Osteoblast (primary cell): ENCODE measurements around the gene ARHGAP15. TPM values are rescaled to one million over a fixed set of nuclear protein-coding genes. Genes with fewer than 3 reads are reported as not detected.

Experiments
- DNase-seq: peaks from one replicate; pipeline ENCODE4 v3.0.0; 2011; ENCODE audit warnings: low spot score, mixed read lengths; ENCODE audit not compliant: insufficient read length; ENCODE audit errors: missing footprints
- H2AFZ ChIP-seq: 2 replicates; pipeline ENCODE4 v1.6.0; 2011; ENCODE audit warnings: mild to moderate bottlenecking, low read length
- H3K27ac ChIP-seq: 2 replicates; pipeline ENCODE4 v1.5.1; 2011; ENCODE audit warnings: mild to moderate bottlenecking, low read depth, low read length, moderate library complexity
- H3K27me3 ChIP-seq: 2 replicates; pipeline ENCODE4 v1.6.0; 2012; ENCODE audit warnings: mild to moderate bottlenecking, control low read depth, inconsistent platforms, low read length, moderate library complexity; ENCODE audit not compliant: insufficient read depth
- H3K36me3 ChIP-seq: 2 replicates; pipeline ENCODE4 v1.5.1; 2011; ENCODE audit warnings: mild to moderate bottlenecking, low read length, control low read depth, moderate library complexity; ENCODE audit not compliant: insufficient read depth
- H3K4me1 ChIP-seq: 2 replicates; pipeline ENCODE4 v1.5.1; 2011; ENCODE audit warnings: mild to moderate bottlenecking, low read length, control low read depth, moderate library complexity; ENCODE audit not compliant: insufficient read depth
- H3K4me2 ChIP-seq: 2 replicates; pipeline ENCODE4 v1.6.0; 2011; ENCODE audit warnings: mild to moderate bottlenecking, low read length; ENCODE audit not compliant: insufficient read depth
- H3K4me3 ChIP-seq: fragments of 200-600 bp; sonication (generic); 3 replicates; pipeline ENCODE4 v1.5.1; 2012; ENCODE audit warnings: mild to moderate bottlenecking, low read length, inconsistent platforms; ENCODE audit not compliant: insufficient read depth
- H3K79me2 ChIP-seq: 2 replicates; pipeline ENCODE4 v1.6.0; 2012; ENCODE audit warnings: mild to moderate bottlenecking, low read length, control low read depth, inconsistent platforms; ENCODE audit not compliant: insufficient read depth
- H3K9me3 ChIP-seq: 2 replicates; pipeline ENCODE4 v1.5.1; 2011; ENCODE audit warnings: low read depth, low read length, control low read depth
- H4K20me1 ChIP-seq: 2 replicates; pipeline ENCODE4 v1.6.0; 2012; ENCODE audit warnings: mild to moderate bottlenecking, low read length, control low read depth; ENCODE audit not compliant: insufficient read depth
- total RNA-seq: library from RNA; depleted of rRNA; stranded (reverse); fragments of >200 nt; gene quantifications from 2 replicates; pipeline ENCODE4 v1.2.3, GENCODE V29; 2012
- TF ChIP-seq, protein P1 (sequence below): IDR thresholded peaks from 2 replicates; pipeline ENCODE4 v1.5.1; 2011; ENCODE audit warnings: mild to moderate bottlenecking, low read depth, low read length, moderate library complexity; ENCODE audit errors: extremely low read depth

ARHGAP15 gene
- total RNA-seq, 1 donor = 2.2 TPM

DNA sequence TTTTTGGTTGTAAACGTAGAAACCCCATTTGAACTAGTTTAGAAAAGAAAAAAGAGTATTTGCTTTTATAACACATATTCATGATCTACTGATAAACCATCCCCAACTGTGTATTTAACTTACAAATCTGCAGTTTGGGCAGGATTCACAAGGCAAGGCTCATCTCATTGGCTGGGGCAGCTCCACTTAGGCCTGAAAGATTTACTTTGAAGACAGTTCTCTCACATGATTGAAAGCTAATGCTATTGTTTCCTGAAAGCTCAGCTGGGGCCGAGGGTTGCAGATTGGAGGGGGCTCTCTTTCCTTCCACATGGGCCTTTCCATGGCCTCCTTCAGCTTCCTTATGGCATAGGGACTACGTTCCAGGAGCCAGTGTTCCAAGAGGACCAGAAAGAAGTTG is 47.4 kb downstream of the ARHGAP15 start:
- DNase-seq = no peak
- Histone ChIP-seq H3K4me3 (no peak overlapping the region), H3K4me2 (no peak overlapping the region), H3K27ac (no peak overlapping the region), H3K4me1 (no peaks in the 10 kb centered on the region), H3K79me2 (no peaks in the 10 kb centered on the region), H2AFZ (peak overlapping the region; percentile 13), H4K20me1 (no peaks in the 10 kb centered on the region), H3K27me3 (no peaks in the 10 kb centered on the region), H3K36me3 (no peaks in the 10 kb centered on the region), H3K9me3 (no peaks in the 10 kb centered on the region)
- TF ChIP-seq, protein P1, sequence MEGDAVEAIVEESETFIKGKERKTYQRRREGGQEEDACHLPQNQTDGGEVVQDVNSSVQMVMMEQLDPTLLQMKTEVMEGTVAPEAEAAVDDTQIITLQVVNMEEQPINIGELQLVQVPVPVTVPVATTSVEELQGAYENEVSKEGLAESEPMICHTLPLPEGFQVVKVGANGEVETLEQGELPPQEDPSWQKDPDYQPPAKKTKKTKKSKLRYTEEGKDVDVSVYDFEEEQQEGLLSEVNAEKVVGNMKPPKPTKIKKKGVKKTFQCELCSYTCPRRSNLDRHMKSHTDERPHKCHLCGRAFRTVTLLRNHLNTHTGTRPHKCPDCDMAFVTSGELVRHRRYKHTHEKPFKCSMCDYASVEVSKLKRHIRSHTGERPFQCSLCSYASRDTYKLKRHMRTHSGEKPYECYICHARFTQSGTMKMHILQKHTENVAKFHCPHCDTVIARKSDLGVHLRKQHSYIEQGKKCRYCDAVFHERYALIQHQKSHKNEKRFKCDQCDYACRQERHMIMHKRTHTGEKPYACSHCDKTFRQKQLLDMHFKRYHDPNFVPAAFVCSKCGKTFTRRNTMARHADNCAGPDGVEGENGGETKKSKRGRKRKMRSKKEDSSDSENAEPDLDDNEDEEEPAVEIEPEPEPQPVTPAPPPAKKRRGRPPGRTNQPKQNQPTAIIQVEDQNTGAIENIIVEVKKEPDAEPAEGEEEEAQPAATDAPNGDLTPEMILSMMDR = no peak

DNA sequence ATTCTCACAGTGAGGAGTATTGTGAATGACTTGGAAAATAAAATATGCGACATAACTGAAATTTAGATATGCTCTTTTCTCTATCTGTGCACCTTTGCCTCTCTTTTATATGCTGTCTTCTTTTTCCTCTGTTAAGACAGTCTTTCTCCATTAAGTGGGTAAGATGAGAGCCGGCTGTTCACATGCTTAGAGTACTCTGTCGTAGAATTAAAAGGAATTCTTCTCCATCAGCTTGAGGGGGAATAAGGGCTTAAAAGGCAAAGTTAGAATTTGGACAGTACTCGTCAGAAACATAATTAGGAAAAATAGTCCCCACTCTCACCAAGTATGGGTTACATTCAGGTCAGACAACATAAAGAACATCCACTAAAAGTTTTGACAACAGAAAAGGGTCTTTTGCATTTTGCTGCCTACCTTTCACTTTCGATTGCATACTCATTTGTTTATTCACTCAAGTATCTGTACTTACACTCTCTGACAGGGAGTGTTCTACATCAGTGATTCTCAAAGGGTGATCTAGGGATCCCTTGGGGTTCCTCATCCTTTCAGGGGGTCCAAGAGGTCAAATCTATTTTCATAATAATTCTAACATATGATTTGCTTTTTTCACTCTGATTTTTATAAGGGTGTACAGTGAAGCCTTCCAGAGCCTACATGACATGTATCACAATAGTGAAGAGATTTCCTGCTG is 48.0 kb downstream of the ARHGAP15 start:
- Histone ChIP-seq H3K27me3 (no peaks in the 10 kb centered on the region), H3K36me3 (no peaks in the 10 kb centered on the region), H2AFZ (peak overlapping the region; percentile 13), H4K20me1 (no peaks in the 10 kb centered on the region), H3K79me2 (no peaks in the 10 kb centered on the region), H3K4me2 (peak overlapping the region; percentile 45), H3K27ac (no peak overlapping the region), H3K4me1 (no peaks in the 10 kb centered on the region), H3K4me3 (peak overlapping the region; percentile 53), H3K9me3 (no peaks in the 10 kb centered on the region)
- DNase-seq = no peak
- TF ChIP-seq, protein P1 = no peak

DNA sequence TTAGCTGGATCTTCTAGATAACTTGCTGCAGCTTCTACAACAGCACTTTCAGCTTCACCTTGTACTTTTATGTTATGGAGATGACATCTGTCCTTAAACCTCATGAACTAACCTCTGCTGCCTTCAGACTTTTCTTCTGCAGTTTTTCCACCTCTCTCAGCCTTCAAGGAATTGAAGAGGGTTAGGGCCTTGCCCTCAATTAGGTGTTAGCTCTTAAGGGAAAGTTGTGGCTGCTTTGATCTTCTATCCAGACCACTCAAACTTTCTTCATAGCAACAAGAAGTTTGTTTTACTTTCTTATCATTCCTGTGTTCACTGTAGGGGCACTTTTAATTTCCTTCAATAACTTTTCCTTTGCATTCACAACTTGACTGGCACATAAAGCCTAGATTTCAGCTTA is 52.3 kb downstream of the ARHGAP15 start:
- Histone ChIP-seq H3K27ac (no peak overlapping the region), H2AFZ (no peak overlapping the region), H3K4me3 (no peak overlapping the region), H3K27me3 (no peaks in the 10 kb centered on the region), H3K4me2 (no peak overlapping the region), H3K4me1 (no peaks in the 10 kb centered on the region), H4K20me1 (no peaks in the 10 kb centered on the region), H3K79me2 (no peaks in the 10 kb centered on the region), H3K9me3 (no peaks in the 10 kb centered on the region), H3K36me3 (no peaks in the 10 kb centered on the region)
- TF ChIP-seq, protein P1 = no peak
- DNase-seq = no peak

DNA sequence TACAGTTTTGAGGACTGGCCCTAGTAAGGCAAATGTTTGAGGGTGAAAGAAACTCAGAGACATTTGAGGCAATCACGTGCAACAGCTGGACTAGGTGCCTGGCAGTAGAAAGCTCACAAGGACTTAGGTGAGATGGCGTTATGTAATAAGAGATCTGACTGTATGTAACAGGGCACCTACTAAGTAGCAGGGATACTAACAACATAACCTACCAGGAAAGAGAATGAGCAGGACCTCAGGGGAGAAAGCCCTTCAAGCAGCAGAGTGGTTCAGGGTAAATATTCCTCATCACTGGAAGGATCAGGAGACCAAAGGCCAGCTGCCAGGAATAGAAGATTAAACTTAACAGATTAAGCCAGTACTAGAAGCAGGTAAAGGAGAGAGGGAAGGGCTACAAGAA is 53.4 kb downstream of the ARHGAP15 start:
- Histone ChIP-seq H4K20me1 (no peaks in the 10 kb centered on the region), H3K4me3 (no peak overlapping the region), H3K36me3 (no peaks in the 10 kb centered on the region), H3K27ac (no peak overlapping the region), H3K4me2 (no peak overlapping the region), H3K79me2 (no peaks in the 10 kb centered on the region), H3K4me1 (no peaks in the 10 kb centered on the region), H3K27me3 (no peaks in the 10 kb centered on the region), H2AFZ (no peak overlapping the region), H3K9me3 (no peaks in the 10 kb centered on the region)
- DNase-seq = no peak
- TF ChIP-seq, protein P1 = no peak
